SK-N-MC (cell line): Measurements from ENCODE around the gene MACF1.

Source experiments
- EZH2 ChIP-seq: fragments of 200-600 bp; sonication (generic); IDR thresholded peaks from one replicate; pipeline ENCODE4 v1.6.1; 2017; ENCODE audit warnings: antibody characterized with exemption
- FOXP2 ChIP-seq: optimal IDR thresholded peaks from 2 replicates; pipeline ENCODE3; 2011; ENCODE audit warnings: mild to moderate bottlenecking, moderate library complexity; ENCODE audit not compliant: insufficient read depth; ENCODE audit errors: extremely low read length, control extremely low read depth
- POLR2AphosphoS5 ChIP-seq: IDR thresholded peaks from 2 replicates; pipeline ENCODE4 v1.6.1; 2012; ENCODE audit warnings: mild to moderate bottlenecking, low read depth, low read length, borderline replicate concordance

- TF ChIP-seq POLR2AphosphoS5 (no peak), EZH2 (no peak), FOXP2 (no peak)
These were observed 265.5 kb downstream of the MACF1 start for GRCh38 chr1:39470040-39470439.
